ENCODE data around the gene ZBTB20.

DNA sequence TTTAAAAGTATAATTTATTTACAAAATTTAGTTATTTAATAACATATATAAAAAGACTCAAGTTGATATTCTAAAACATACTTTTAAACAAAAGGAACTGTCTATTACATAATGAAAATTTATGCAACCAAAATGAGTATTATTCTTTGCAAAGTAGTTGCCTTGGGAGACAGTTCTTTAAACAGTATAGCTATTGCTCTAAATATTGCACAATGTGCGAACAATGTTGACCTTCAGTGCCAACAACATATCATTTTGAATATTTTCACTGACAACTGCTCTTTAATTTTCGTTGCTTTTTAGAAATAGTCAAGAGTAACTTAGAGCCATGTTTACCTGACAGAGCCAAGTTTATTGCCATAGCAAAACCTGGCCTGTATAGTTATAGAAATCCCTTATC lies 124.9 kb downstream of the ZBTB20 start:
- TF ChIP-seq CTCF (IDR thresholded peaks at IDR 0.05) (no peak), POLR2A (IDR thresholded peaks at IDR 0.05) (no peak)
